H9 (cell line): ENCODE data around the gene AKR1C2. TPM values are rescaled to one million over a fixed set of nuclear protein-coding genes. Genes with fewer than 3 reads are reported as not detected.

Source experiments
- DNase-seq: peaks from one replicate; pipeline ENCODE4 v3.0.0-alpha.2; 2017
- H2AFZ ChIP-seq: one replicate; pipeline ENCODE4 v1.6.1; 2013; ENCODE audit warnings: mild to moderate bottlenecking, low read length, control low read depth, moderate library complexity
- H2AK5ac ChIP-seq: 2 replicates; pipeline ENCODE4 v1.6.1; 2013; ENCODE audit warnings: low read length, control low read depth, mixed read lengths; ENCODE audit not compliant: insufficient read length
- H2BK120ac ChIP-seq: one replicate; pipeline ENCODE4 v1.6.1; 2013; ENCODE audit warnings: low read depth, mild to moderate bottlenecking, low read length, control low read depth, inconsistent platforms; ENCODE audit not compliant: poor library complexity, severe bottlenecking
- H2BK12ac ChIP-seq: 2 replicates; pipeline ENCODE4 v1.6.1; 2013; ENCODE audit warnings: low read length, control low read depth, mixed read lengths, low read depth; ENCODE audit not compliant: insufficient read length
- H2BK15ac ChIP-seq: 2 replicates; pipeline ENCODE4 v1.6.1; 2013; ENCODE audit warnings: low read depth, low read length, control low read depth
- H2BK20ac ChIP-seq: one replicate; pipeline ENCODE4 v1.6.1; 2013; ENCODE audit warnings: low read depth, mild to moderate bottlenecking, low read length, control low read depth, inconsistent platforms; ENCODE audit not compliant: poor library complexity, severe bottlenecking
- H2BK5ac ChIP-seq: 2 replicates; pipeline ENCODE4 v1.6.1; 2013; ENCODE audit warnings: low read length, control low read depth, mixed read lengths; ENCODE audit not compliant: insufficient read length
- H3K14ac ChIP-seq: 2 replicates; pipeline ENCODE4 v1.6.1; 2013; ENCODE audit warnings: low read length, control low read depth; ENCODE audit not compliant: insufficient read depth
- H3K18ac ChIP-seq: 2 replicates; pipeline ENCODE4 v1.6.1; 2013; ENCODE audit warnings: low read depth, mild to moderate bottlenecking, mixed read lengths, low read length, control low read depth; ENCODE audit not compliant: insufficient read length
- H3K23ac ChIP-seq: 2 replicates; pipeline ENCODE4 v1.6.1; 2013; ENCODE audit warnings: low read length, control low read depth, mixed read lengths, low read depth; ENCODE audit not compliant: insufficient read length
- H3K23me2 ChIP-seq: 2 replicates; pipeline ENCODE4 v1.6.1; 2013; ENCODE audit warnings: low read depth, mild to moderate bottlenecking, mixed read lengths, low read length, control low read depth; ENCODE audit not compliant: insufficient read length, poor library complexity, severe bottlenecking
- H3K27ac ChIP-seq: 2 replicates; pipeline ENCODE4 v1.5.1; 2013; ENCODE audit warnings: low read length, control low read depth, mixed read lengths, low read depth; ENCODE audit not compliant: insufficient read length
- H3K27me3 ChIP-seq: 2 replicates; pipeline ENCODE4 v1.6.1; 2013; ENCODE audit warnings: low read length, control low read depth, inconsistent platforms; ENCODE audit not compliant: insufficient read depth
- H3K4ac ChIP-seq: 2 replicates; pipeline ENCODE4 v1.6.1; 2013; ENCODE audit warnings: low read depth, mild to moderate bottlenecking, control low read depth, inconsistent platforms, low read length, moderate library complexity
- H3K4me1 ChIP-seq: 2 replicates; pipeline ENCODE4 v1.6.1; 2013; ENCODE audit warnings: low read length, control low read depth, inconsistent platforms; ENCODE audit not compliant: insufficient read depth
- H3K4me2 ChIP-seq: 2 replicates; pipeline ENCODE4 v1.6.1; 2013; ENCODE audit warnings: low read length, control low read depth, mixed read lengths; ENCODE audit not compliant: insufficient read length, insufficient read depth
- H3K56ac ChIP-seq: 2 replicates; pipeline ENCODE4 v1.6.1; 2013; ENCODE audit warnings: low read depth, mild to moderate bottlenecking, mixed read lengths, low read length, control low read depth; ENCODE audit not compliant: insufficient read length
- H3K79me1 ChIP-seq: 2 replicates; pipeline ENCODE4 v1.6.1; 2013; ENCODE audit warnings: low read depth, mild to moderate bottlenecking, moderate library complexity, low read length, control low read depth, inconsistent platforms; ENCODE audit not compliant: insufficient read depth, poor library complexity, severe bottlenecking
- H3K79me2 ChIP-seq: 2 replicates; pipeline ENCODE4 v1.6.1; 2013; ENCODE audit warnings: low read length, control low read depth, inconsistent platforms; ENCODE audit not compliant: insufficient read depth
- H3K9ac ChIP-seq: 2 replicates; pipeline ENCODE4 v1.6.1; 2013; ENCODE audit warnings: low read length, control low read depth, mixed read lengths; ENCODE audit not compliant: insufficient read length; ENCODE audit errors: extremely low read depth
- H3K9me3 ChIP-seq: one replicate; pipeline ENCODE4 v1.6.1; 2013; ENCODE audit warnings: low read depth, low read length, inconsistent platforms; ENCODE audit not compliant: control insufficient read depth
- H3T11ph ChIP-seq: one replicate; pipeline ENCODE4 v1.6.1; 2013; ENCODE audit warnings: mild to moderate bottlenecking, low read length, control low read depth, inconsistent platforms
- H4K20me1 ChIP-seq: one replicate; pipeline ENCODE4 v1.6.1; 2013; ENCODE audit not compliant: control insufficient read depth, insufficient read length, insufficient read depth
- H4K5ac ChIP-seq: 2 replicates; pipeline ENCODE4 v1.6.1; 2013; ENCODE audit warnings: low read depth, mild to moderate bottlenecking, mixed read lengths, low read length, control low read depth; ENCODE audit not compliant: insufficient read length
- H4K8ac ChIP-seq: replicated peaks from 2 replicates; pipeline ENCODE4 v1.6.1; 2013; ENCODE audit warnings: low read length, control low read depth, mixed read lengths, low read depth; ENCODE audit not compliant: insufficient read length
- H4K91ac ChIP-seq: 2 replicates; pipeline ENCODE4 v1.6.1; 2013; ENCODE audit warnings: low read depth, mild to moderate bottlenecking, moderate library complexity, mixed read lengths, low read length, control low read depth; ENCODE audit not compliant: insufficient read length
- H3K27ac Mint-ChIP-seq, 3 experiments: 2 replicates in 2 of 3; 3 replicates in 1 of 3; pipeline ENCODE4 v1.8.0; 2020 to 2021; ENCODE audit warnings: mixed read lengths in 3 of 3, mild to moderate bottlenecking in 1 of 3, moderate library complexity in 1 of 3
- H3K27me3 Mint-ChIP-seq: 2 replicates; pipeline ENCODE4 v1.8.0; 2021; ENCODE audit warnings: low read depth, mild to moderate bottlenecking, moderate library complexity, mixed read lengths
- H3K36me3 Mint-ChIP-seq, 3 experiments: 2 replicates in 2 of 3; 3 replicates in 1 of 3; pipeline ENCODE4 v1.8.0; 2020 to 2021; ENCODE audit warnings: low read depth in 3 of 3, mixed read lengths in 3 of 3; ENCODE audit not compliant: insufficient read depth in 1 of 3
- H3K4me1 Mint-ChIP-seq, 2 experiments: 2 replicates each; pipeline ENCODE4 v1.8.0; 2020; ENCODE audit warnings: mixed read lengths in 2 of 2
- H3K4me3 Mint-ChIP-seq, 2 experiments: 2 replicates in 1 of 2; 3 replicates in 1 of 2; pipeline ENCODE4 v1.8.0; 2020 to 2021; ENCODE audit warnings: mild to moderate bottlenecking in 2 of 2, mixed read lengths in 2 of 2, moderate library complexity in 1 of 2
- H3K9me3 Mint-ChIP-seq, 2 experiments: 2 replicates in 1 of 2; 3 replicates in 1 of 2; pipeline ENCODE4 v1.8.0; 2020; ENCODE audit warnings: mild to moderate bottlenecking in 2 of 2, mixed read lengths in 2 of 2, moderate library complexity in 1 of 2
- CTCF ChIP-seq: fragments of 200-600 bp; sonication (generic); conservative IDR thresholded peaks from 3 replicates; pipeline ENCODE4 v1.8.0; 2021; ENCODE audit warnings: antibody characterized with exemption, mild to moderate bottlenecking
- WGBS: extraction: QIAGEN DNeasy Blood & Tissue Kit; methylation state at CpG from one replicate; pipeline ENCODE4 v1.1.7; 2013; ENCODE audit warnings: missing lambda C conversion rate, low lambda C conversion rate, mixed read lengths; ENCODE audit not compliant: insufficient read length; ENCODE audit errors: extremely low coverage; 5-methylcytosine and 5-hydroxymethylcytosine counted together
- total RNA-seq: library from RNA; stranded (reverse); gene quantifications from 2 replicates; pipeline ENCODE4 v1.2.1, GENCODE V29; 2021

Gene AKR1C2
- total RNA-seq, 1 experiment from 2014 or later: 0.74 TPM

GRCh38 chr10:4983615-4984216 lies 19.9 kb downstream of the AKR1C2 start:
- no peaks in the 10 kb centered on the region for H3K79me1 ChIP-seq
- H3K4me2 ChIP-seq: no peak overlapping the region
- no peak overlapping the region for H4K5ac ChIP-seq
- H3K27me3 ChIP-seq: no peaks in the 10 kb centered on the region
- no peak overlapping the region for H2BK120ac ChIP-seq
- H3K23me2 ChIP-seq: no peaks in the 10 kb centered on the region
- no peak overlapping the region for H2AK5ac ChIP-seq
- H2AFZ ChIP-seq: no peak overlapping the region
- H3K79me2 ChIP-seq: no peaks in the 10 kb centered on the region
- no peak overlapping the region for H2BK5ac ChIP-seq
- no peak overlapping the region for H3K9ac ChIP-seq
- H2BK20ac ChIP-seq: no peak overlapping the region
- WGBS: no CpG with 5 or more reads among the region's 5 CpGs
- Mint-ChIP-seq H3K36me3 (no peaks in the 10 kb centered on the region), H3K4me3 (no peak overlapping the region), H3K9me3 (peaks cover 10 to 47% of the 10 kb centered on the region in 2 experiments), H3K27me3 (no peaks in the 10 kb centered on the region; the same call in 1 of the 2 replicates), H3K4me1 (peaks cover 10% of the 10 kb centered on the region in 2 experiments), H3K27ac (no peak overlapping the region)
- H2BK12ac ChIP-seq: no peak overlapping the region
- H4K20me1 ChIP-seq: no peaks in the 10 kb centered on the region
- H3K9me3 ChIP-seq: no peaks in the 10 kb centered on the region
- no peak overlapping the region for H3K23ac ChIP-seq
- no peak overlapping the region for H2BK15ac ChIP-seq
- H4K8ac ChIP-seq: no peak overlapping the region
- H3K56ac ChIP-seq: no peak overlapping the region
- H3T11ph ChIP-seq: no peak overlapping the region
- no peaks in the 10 kb centered on the region; the same call in 1 of the 2 replicates for H3K4me1 ChIP-seq
- no peak overlapping the region for H3K27ac ChIP-seq
- H3K4ac ChIP-seq: no peak overlapping the region
- TF ChIP-seq CTCF: no peak
- no peak for DNase-seq
- no peak overlapping the region for H4K91ac ChIP-seq
- no peak overlapping the region for H3K14ac ChIP-seq
- no peak overlapping the region for H3K18ac ChIP-seq
